K562 (cell line): ENCODE results near the gene GLIS1. TPM values are rescaled to one million over a fixed set of nuclear protein-coding genes. Genes with fewer than 3 reads are reported as not detected.
A peak's percentile ranks its signal among the peaks of the same experiment; 100 is the strongest.

ENCODE experiments used
- ATAC-seq: fragments of 200-7000 bp; cut with Tn5 transposase; 3 replicates; pipeline ENCODE4 v1.9.1; 2020; ENCODE audit warnings: moderate library complexity
- BruUV-seq: library from RNA; stranded (reverse); fragments of 400-500 nt; replicated peaks from 2 replicates; lab custom pipeline; 2021; lab: Mats Ljungman, UMichigan
- CTCF ChIA-PET: fragments of 300-600 bp; formaldehyde crosslinking; extraction: SDS; loops from one replicate; lab custom pipeline; 2021; ENCODE audit warnings: low intra/inter-chr PET ratio; lab: Yijun Ruan, JAX
- POLR2A ChIA-PET: fragments of 300-600, 350-650 bp; sonication (Branson Sonifier 250); formaldehyde crosslinking; extraction: SDS; loops from one replicate; lab custom pipeline; 2021; ENCODE audit warnings: antibody characterized with exemption, inconsistent platforms; lab: Yijun Ruan, JAX
- DNase-seq, 4 experiments: peaks; one replicate each; pipeline versions ENCODE4 v3.0.0 to v3.0.0-alpha.2; 2011 to 2018; ENCODE audit warnings: low spot score in 3 of 4, mixed read lengths in 3 of 4; ENCODE audit errors: extremely low read depth in 1 of 4
- FAIRE-seq: peaks from 2 replicates; lab custom pipeline; 2011; peaks lifted over from hg19 to GRCh38; lab: Jason Lieb, UNC
- H2AFZ ChIP-seq: 2 replicates; pipeline ENCODE4 v1.6.0; 2011; ENCODE audit warnings: low read depth, low read length, control low read depth, inconsistent platforms
- H3K27ac ChIP-seq: fragments of 200-600 bp; 3 replicates; pipeline ENCODE4 v1.8.0; 2011; ENCODE audit warnings: low read depth, mild to moderate bottlenecking, control low read depth, inconsistent platforms, low read length, moderate library complexity, mixed read lengths; ENCODE audit errors: extremely low read depth
- H3K27me3 ChIP-seq, 2 experiments: fragments of 300-600 bp in 1 of 2; 2 replicates in 1 of 2; 3 replicates in 1 of 2; pipeline versions ENCODE4 v1.6.0 to v1.8.0; 2011; ENCODE audit warnings: inconsistent platforms in 2 of 2, low read length in 2 of 2, mild to moderate bottlenecking in 1 of 2, mixed read lengths in 1 of 2, moderate library complexity in 1 of 2; ENCODE audit not compliant: control insufficient read depth in 2 of 2, insufficient read depth in 2 of 2
- H3K36me3 ChIP-seq: fragments of 300-600 bp; 3 replicates; pipeline ENCODE4 v1.8.0; 2011; ENCODE audit warnings: mild to moderate bottlenecking, low read length, inconsistent platforms; ENCODE audit not compliant: control insufficient read depth, insufficient read depth
- H3K4me1 ChIP-seq, 2 experiments: fragments of 200-600 bp in 1 of 2; replicated peaks in 1 of 2; 2 replicates in 1 of 2; 3 replicates in 1 of 2; pipeline versions ENCODE4 v1.5.1 to v1.8.0; 2011; ENCODE audit warnings: inconsistent platforms in 2 of 2, low read length in 2 of 2, mild to moderate bottlenecking in 1 of 2, mixed read lengths in 1 of 2, moderate library complexity in 1 of 2; ENCODE audit not compliant: control insufficient read depth in 2 of 2, insufficient read depth in 2 of 2
- H3K4me2 ChIP-seq: 2 replicates; pipeline ENCODE4 v1.6.1; 2011; ENCODE audit warnings: low read length, control low read depth, inconsistent platforms, mixed read lengths; ENCODE audit not compliant: insufficient read depth
- H3K4me3 ChIP-seq: fragments of 200-600 bp; sonication (generic), shearing (Covaris generic); 2 replicates; pipeline ENCODE4 v1.5.1; 2016; ENCODE audit warnings: control low read depth, inconsistent platforms
- H3K79me2 ChIP-seq: fragments of 200-600 bp; 3 replicates; pipeline ENCODE4 v1.8.0; 2011; ENCODE audit warnings: low read length, inconsistent platforms; ENCODE audit not compliant: control insufficient read depth, insufficient read depth
- H3K9ac ChIP-seq, 2 experiments: 2 replicates each; pipeline versions ENCODE4 v1.6.0 to v1.6.1; 2011; ENCODE audit warnings: low read depth in 2 of 2, low read length in 2 of 2, control low read depth in 1 of 2, inconsistent platforms in 1 of 2, mild to moderate bottlenecking in 1 of 2, mixed read lengths in 1 of 2; ENCODE audit not compliant: insufficient read depth in 1 of 2
- H3K9me1 ChIP-seq: one replicate; pipeline ENCODE4 v1.6.0; 2011; ENCODE audit warnings: inconsistent platforms, mild to moderate bottlenecking, low read length, moderate library complexity; ENCODE audit not compliant: control insufficient read depth, insufficient read depth
- H3K9me3 ChIP-seq: replicated peaks from 2 replicates; pipeline ENCODE4 v1.5.1; 2011; ENCODE audit warnings: low read depth, low read length, inconsistent platforms; ENCODE audit not compliant: control insufficient read depth, insufficient read depth
- H4K20me1 ChIP-seq: replicated peaks from 2 replicates; pipeline ENCODE4 v1.6.1; 2011; ENCODE audit warnings: low read length, inconsistent platforms, mixed read lengths; ENCODE audit not compliant: control insufficient read depth, insufficient read depth
- BCL6 ChIP-seq: fragments of 250-450 bp; sonication (Bioruptor Pico); IDR thresholded peaks from 2 replicates; pipeline ENCODE4 v1.4.0; 2020
- MXD1 ChIP-seq: fragments of 250-450 bp; sonication (Bioruptor Pico); IDR thresholded peaks from 2 replicates; pipeline ENCODE4 v1.8.0; 2021; ENCODE audit warnings: borderline replicate concordance, mild to moderate bottlenecking, moderate library complexity; ENCODE audit not compliant: poor library complexity, severe bottlenecking
- ZBTB7A ChIP-seq: IDR thresholded peaks from 2 replicates; pipeline ENCODE4 v1.6.1; 2011; ENCODE audit warnings: low read depth, mild to moderate bottlenecking, low read length, moderate library complexity, borderline replicate concordance; ENCODE audit not compliant: control insufficient read depth
- ZFP36 ChIP-seq: fragments of 150-350 bp; IDR thresholded peaks from 2 replicates; pipeline ENCODE4 v1.6.1; 2018; ENCODE audit warnings: low read length, low read depth; ENCODE audit not compliant: partially characterized antibody
- ZNF395 ChIP-seq: fragments of 200-800 bp; sonication (Bioruptor generic); IDR thresholded peaks from 2 replicates; pipeline ENCODE4 v1.6.1; 2017; ENCODE audit warnings: missing genetic modification characterization, missing compliant biosample characterization
- ZNF512 ChIP-seq: IDR thresholded peaks from 2 replicates; pipeline ENCODE4 v1.6.1; 2016; ENCODE audit warnings: missing genetic modification characterization, missing compliant biosample characterization
- ZNF76 ChIP-seq: fragments of 250-450 bp; sonication (Bioruptor Pico); IDR thresholded peaks from 2 replicates; pipeline ENCODE4 v1.4.0; 2020; ENCODE audit warnings: mild to moderate bottlenecking, moderate library complexity, borderline replicate concordance
- WGBS: fragments of 100-300 bp; shearing (Covaris generic); methylation state at CpG from one replicate; pipeline ENCODE4 v1.1.6; 2016; ENCODE audit warnings: low coverage, mixed read lengths; ENCODE audit not compliant: insufficient coverage; ENCODE audit errors: missing lambda C conversion rate; 5-methylcytosine and 5-hydroxymethylcytosine counted together
- in situ Hi-C: fragments of 300-500 bp; cut with MboI; formaldehyde crosslinking; loops from 4 replicates; pipeline ENCODE4 v1.15.0; 2018; ENCODE audit warnings: inconsistent platforms, mixed read lengths
- intact Hi-C: fragments of 100-400 bp; cut with micrococcal nuclease; formaldehyde crosslinking; loops from 2 replicates; pipeline ENCODE4 v1.14.2; 2022
- polyA plus RNA-seq, 8 experiments: library from polyadenylated mRNA; depleted of rRNA in 4 of 8; stranded (reverse) in 5 of 8; unstranded in 3 of 8; fragments of >200 nt; fragmentation: Nextera tagmentation in 2 of 8; fragmentation: Illumina TruSeq in 1 of 8; extraction: Ambion mirVana in 2 of 8; extraction: Trizol in 1 of 8; gene quantifications; 2 replicates each; pipeline versions ENCODE4 v1.2.1 to v1.2.3, GENCODE V29; 2011 to 2014; ENCODE audit warnings: inconsistent platforms in 1 of 8, missing spikeins in 1 of 8
- total RNA-seq, 7 experiments: library from RNA; depleted of rRNA in 6 of 7; stranded (reverse); fragments of >200 nt in 6 of 7; fragmentation: Illumina TruSeq in 2 of 7; extraction: Trizol in 2 of 7; gene quantifications; 2 replicates each; pipeline versions ENCODE4 v1.2.1 to v1.2.3, GENCODE V29; 2011 to 2021; ENCODE audit warnings: low replicate concordance in 1 of 7

The GLIS1 gene
- total and polyA plus RNA-seq, 9 of the 15 experiments (the other 6 are each of a cell fraction or from before 2014, with no cell fraction given), result not detected

- TF ChIP-seq ZBTB7A (no peak), ZNF512 (tag) (no peak), ZNF395 (CRISPR knock-in tag) (no peak), MXD1 (CRISPR knock-in tag) (no peak)
Measured at GRCh38 chr1:53659436-53659835, 79.5 kb downstream of the GLIS1 start (continued).

- no peak overlapping the region for H3K9ac ChIP-seq
- BruUV-seq, result no TSS peak
- CTCF ChIA-PET, result no interaction called here
Measured at GRCh38 chr1:53658489-53659230, 80.3 kb downstream of the GLIS1 start.

More at GRCh38 chr1:53658489-53659230, 80.3 kb downstream of the GLIS1 start:
- POLR2A ChIA-PET, result interaction anchor here (0.5 to 0.6 kb wide), 2 partner anchors 42 to 43 kb away, joined by 3 to 4 read pairs; no protein-coding TSS in a partner anchor
- Histone ChIP-seq H3K4me3 (no peak overlapping the region), H3K27me3 (peaks cover 21 to 62% of the 10 kb centered on the region in 2 experiments), H3K27ac (no peak overlapping the region), H3K4me1 (peaks cover 2 to 6% of the 10 kb centered on the region in 2 experiments; a peak in 3 of 5 replicates), H3K36me3 (no peaks in the 10 kb centered on the region), H3K9me3 (no peaks in the 10 kb centered on the region), H3K9me1 (no peaks in the 10 kb centered on the region), H4K20me1 (peaks cover 5% of the 10 kb centered on the region; the same call in 1 of the 2 replicates), H3K4me2 (no peak overlapping the region), H2AFZ (no peak overlapping the region), H3K79me2 (no peaks in the 10 kb centered on the region)
- intact Hi-C loops, result no loop called here
- 0% methylated on average over 8 of the region's 8 CpGs for whole genome bisulfite sequencing
- FAIRE-seq, result no peak
- DNase-seq, result no peak
- TF ChIP-seq ZNF76 (no peak), ZFP36 (peak; percentile 88), BCL6 (CRISPR knock-in tag) (no peak)
- no peak for ATAC-seq
- in situ Hi-C loops, result no loop called here
